K562 (cell line): ENCODE results near the gene C1orf167. TPM values are rescaled to one million over a fixed set of nuclear protein-coding genes. Genes with fewer than 3 reads are reported as not detected.
A peak's percentile ranks its signal among the peaks of the same experiment; 100 is the strongest.

Experiments
- ATF6 ChIP-seq: sonication (generic); formaldehyde crosslinking; IDR thresholded peaks from 2 replicates; pipeline ENCODE4 v1.4.0; 2020; ENCODE audit warnings: mild to moderate bottlenecking, missing genetic modification reagents
- DDX20 ChIP-seq: fragments of 450-650 bp; IDR thresholded peaks from 2 replicates; pipeline ENCODE4 v1.6.1; 2016; ENCODE audit warnings: missing genetic modification characterization, low read depth, mild to moderate bottlenecking, missing compliant biosample characterization, moderate library complexity
- ELK3 ChIP-seq: fragments of 450-650 bp; formaldehyde crosslinking; IDR thresholded peaks from 2 replicates; pipeline ENCODE4 v1.4.0; 2020; ENCODE audit warnings: mild to moderate bottlenecking
- IFI16 ChIP-seq: fragments of 250-450 bp; sonication (Bioruptor Pico); IDR thresholded peaks from 2 replicates; pipeline ENCODE4 v2.1.2; 2022; ENCODE audit warnings: mild to moderate bottlenecking, inconsistent platforms
- LARP7 ChIP-seq: fragments of 450-650 bp; IDR thresholded peaks from 2 replicates; pipeline ENCODE4 v1.6.1; 2016
- PURB ChIP-seq: sonication (generic); formaldehyde crosslinking; IDR thresholded peaks from 2 replicates; pipeline ENCODE4 v1.9.0; 2021; ENCODE audit warnings: low read depth, mild to moderate bottlenecking, missing genetic modification reagents
- RBBP5 ChIP-seq: fragments of 200-600 bp; sonication (generic); IDR thresholded peaks from 2 replicates; pipeline ENCODE4 v1.6.1; 2012; ENCODE audit warnings: borderline replicate concordance, mild to moderate bottlenecking, low read length, control low read depth, inconsistent platforms; ENCODE audit not compliant: insufficient read depth, poor library complexity, severe bottlenecking
- RCOR1 ChIP-seq, 2 experiments: IDR thresholded peaks; 2 replicates each; pipeline ENCODE4 v1.6.1; 2012; ENCODE audit warnings: low read depth in 2 of 2, low read length in 2 of 2, borderline replicate concordance in 1 of 2, improper control_type of control experiment in 1 of 2
- TRIM24 ChIP-seq, 2 experiments: fragments of 450-650 bp; IDR thresholded peaks; 2 replicates each; pipeline ENCODE4 v1.6.1; 2016
- ZBTB11 ChIP-seq, 3 experiments: fragments of 200-800 bp in 1 of 3; fragments of 250-450 bp in 1 of 3; fragments of 450-650 bp in 1 of 3; sonication (Bioruptor Pico) in 1 of 3; sonication (Bioruptor generic) in 1 of 3; formaldehyde crosslinking in 1 of 3; IDR thresholded peaks; 2 replicates each; pipeline versions ENCODE4 v1.6.1 to v1.8.0; 2016 to 2022; ENCODE audit warnings: mild to moderate bottlenecking in 2 of 3, missing genetic modification characterization in 2 of 3, missing compliant biosample characterization in 1 of 3, moderate library complexity in 1 of 3
- ZC3H11A ChIP-seq: IDR thresholded peaks from 2 replicates; pipeline ENCODE4 v1.6.1; 2012; ENCODE audit warnings: low read depth, low read length, improper control_type of control experiment
- ZNF280B ChIP-seq: fragments of 250-450 bp; sonication (Bioruptor Pico); IDR thresholded peaks from 2 replicates; pipeline ENCODE4 v1.5.1; 2021; ENCODE audit warnings: mild to moderate bottlenecking
- ZNF76 ChIP-seq: fragments of 250-450 bp; sonication (Bioruptor Pico); IDR thresholded peaks from 2 replicates; pipeline ENCODE4 v1.4.0; 2020; ENCODE audit warnings: mild to moderate bottlenecking, moderate library complexity, borderline replicate concordance
- polyA plus RNA-seq, 8 experiments: library from polyadenylated mRNA; depleted of rRNA in 4 of 8; stranded (reverse) in 5 of 8; unstranded in 3 of 8; fragments of >200 nt; fragmentation: Nextera tagmentation in 2 of 8; fragmentation: Illumina TruSeq in 1 of 8; extraction: Ambion mirVana in 2 of 8; extraction: Trizol in 1 of 8; gene quantifications; 2 replicates each; pipeline versions ENCODE4 v1.2.1 to v1.2.3, GENCODE V29; 2011 to 2014; ENCODE audit warnings: inconsistent platforms in 1 of 8, missing spikeins in 1 of 8
- total RNA-seq, 7 experiments: library from RNA; depleted of rRNA in 6 of 7; stranded (reverse); fragments of >200 nt in 6 of 7; fragmentation: Illumina TruSeq in 2 of 7; extraction: Trizol in 2 of 7; gene quantifications; 2 replicates each; pipeline versions ENCODE4 v1.2.1 to v1.2.3, GENCODE V29; 2011 to 2021; ENCODE audit warnings: low replicate concordance in 1 of 7

C1orf167 gene
- total and polyA plus RNA-seq, 9 of the 15 experiments (the other 6 are each of a cell fraction or from before 2014, with no cell fraction given): 0.22 to 0.86 (median 0.31) TPM; not detected in 2

GRCh38 chr1:11805422-11806306 is 43.7 kb downstream of the C1orf167 start, which contains the start of the genes CLCN6 and MTHFR (continued):
- TF ChIP-seq RCOR1 (IDR thresholded peaks at IDR 0.05; ENCODE audit: borderline replicate concordance in 1 of 2, low read depth in 2 of 2, low read length in 2 of 2) (peak; percentile 19 to 93; a peak in 2 of 4 replicates), LARP7 (no peak), ATF6 (CRISPR knock-in tag) (no peak), ZNF76 (no peak; the same call in 1 of the 2 replicates), ZC3H11A (no peak), ZBTB11 (CRISPR knock-in tag; IDR thresholded peaks at IDR 0.05) (no peak; a peak in 1 of 6 replicates), ELK3 (no peak), DDX20 (tag) (no peak), RBBP5 (peak; percentile 46), PURB (CRISPR knock-in tag) (no peak), IFI16 (CRISPR knock-in tag) (no peak), TRIM24 (IDR thresholded peaks at IDR 0.05) (peak; percentile 5 to 25; a peak in 1 of 4 replicates), ZNF280B (CRISPR knock-in tag) (no peak)
